Stimulated activated effector memory CD8-positive, alpha-beta T cell treated with anti-CD3 and anti-CD28 coated beads, Interleukin-12 subunit alpha, Interleukin-12 subunit beta, amount 100 ng/mL, for 72 hours (primary cell): ENCODE data around the gene ALDH3A2.
A peak's percentile ranks its signal among the peaks of the same experiment; 100 is the strongest.
"Not testable (repeated sequence)": the region's sequence is repeated elsewhere in the genome, so short reads cannot be mapped to it uniquely, and the experiment has no call there.

Experiments
- ATAC-seq: fragments of 150-1000 bp; cut with Tn5 transposase; 2 replicates; pipeline ENCODE4 v1.10.0; 2021
- DNase-seq, 2 donors: peaks; one replicate each; pipeline ENCODE4 v3.0.0; 2021 to 2022; ENCODE audit warnings: low spot score in 2 of 2
- H3K27ac Mint-ChIP-seq: one replicate; pipeline ENCODE4 v1.8.0; 2022; ENCODE audit warnings: mild to moderate bottlenecking, mixed read lengths
- H3K36me3 Mint-ChIP-seq: one replicate; pipeline ENCODE4 v1.8.0; 2022; ENCODE audit warnings: mild to moderate bottlenecking, mixed read lengths
- H3K4me1 Mint-ChIP-seq: one replicate; pipeline ENCODE4 v1.8.0; 2022; ENCODE audit warnings: mixed read lengths
- H3K4me3 Mint-ChIP-seq: one replicate; pipeline ENCODE4 v1.8.0; 2022; ENCODE audit warnings: mild to moderate bottlenecking, mixed read lengths
- H3K9me3 Mint-ChIP-seq: one replicate; pipeline ENCODE4 v1.8.0; 2022; ENCODE audit warnings: mixed read lengths

Gene ALDH3A2

DNA sequence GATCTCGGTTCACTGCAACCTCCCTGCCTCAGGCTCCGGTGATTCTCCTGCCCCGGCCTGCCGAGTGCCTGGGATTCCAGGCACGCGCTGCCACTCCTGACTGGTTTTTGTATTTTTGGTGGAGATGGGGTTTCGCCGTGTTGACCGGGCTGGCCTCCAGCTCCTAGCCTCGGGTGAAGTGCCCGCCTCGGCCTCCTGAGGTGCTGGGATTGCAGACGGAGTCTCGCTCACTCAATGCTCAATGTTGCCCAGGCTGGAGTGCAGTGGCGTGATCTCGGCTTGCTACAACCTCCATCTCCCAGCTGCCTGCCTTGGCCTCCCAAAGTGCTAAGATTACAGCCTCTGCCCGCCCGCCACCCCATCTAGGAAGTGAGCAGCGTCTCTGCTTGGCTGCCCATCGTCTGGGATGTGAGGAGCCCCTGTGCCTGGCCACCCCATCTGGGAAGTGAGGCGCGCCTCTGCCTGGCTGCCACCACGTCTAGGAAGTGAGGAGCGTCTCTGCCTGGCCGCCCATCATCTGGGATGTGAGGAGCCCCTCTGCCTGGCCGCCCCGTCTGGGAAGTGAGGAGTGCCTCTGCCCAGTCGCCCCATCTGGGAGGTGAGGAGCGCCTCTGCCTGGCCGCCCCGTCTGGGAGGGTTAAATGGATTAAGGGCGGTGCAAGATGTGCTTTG is 36.5 kb downstream of the ALDH3A2 start:
- not testable (repeated sequence) for H3K36me3 Mint-ChIP-seq, H3K4me3 Mint-ChIP-seq, ATAC-seq, H3K4me1 Mint-ChIP-seq, H3K9me3 Mint-ChIP-seq, DNase-seq, H3K27ac Mint-ChIP-seq

GRCh38 chr17:19686400-19687090 is 38.0 kb downstream of the ALDH3A2 start:
- ATAC-seq (no peak), DNase-seq (no peak)
- Mint-ChIP-seq H3K4me1 (no peaks in the 10 kb centered on the region), H3K27ac (no peak overlapping the region), H3K36me3 (no peaks in the 10 kb centered on the region), H3K4me3 (no peak overlapping the region), H3K9me3 (no peaks in the 10 kb centered on the region)

DNA sequence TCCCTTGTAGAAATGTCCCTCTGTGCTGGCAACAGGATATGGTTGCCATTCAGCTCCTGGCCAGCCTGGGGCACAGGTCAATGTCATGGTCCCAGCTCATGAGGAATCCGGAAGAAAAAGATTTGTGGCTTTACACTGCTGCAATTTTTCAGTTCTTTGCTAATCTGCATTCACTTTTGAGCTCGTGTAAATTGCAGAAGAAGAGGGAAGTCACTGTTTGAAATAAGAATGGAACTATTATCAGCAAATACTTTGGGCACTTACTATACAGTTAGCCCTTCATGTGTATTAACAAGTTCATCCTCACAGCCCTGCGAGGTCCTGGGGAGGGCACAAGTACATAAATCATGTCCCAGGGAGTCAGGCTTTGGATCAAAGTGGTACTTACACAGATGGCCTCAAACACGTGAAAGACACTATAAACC is 53.7 kb downstream of the ALDH3A2 start:
- Mint-ChIP-seq H3K36me3 (no peaks in the 10 kb centered on the region), H3K9me3 (no peaks in the 10 kb centered on the region), H3K27ac (no peak overlapping the region), H3K4me3 (no peak overlapping the region), H3K4me1 (no peaks in the 10 kb centered on the region)
- DNase-seq (no peak), ATAC-seq (no peak)

- no peak overlapping the region for H3K27ac Mint-ChIP-seq
- H3K4me1 Mint-ChIP-seq: no peaks in the 10 kb centered on the region
- no peaks in the 10 kb centered on the region for H3K9me3 Mint-ChIP-seq
- ATAC-seq: no peak
- no peaks in the 10 kb centered on the region for H3K36me3 Mint-ChIP-seq
- DNase-seq: no peak
- H3K4me3 Mint-ChIP-seq: no peak overlapping the region
Measured at GRCh38 chr17:19703106-19703827, 54.7 kb downstream of the ALDH3A2 start.

GRCh38 chr17:19703828-19704613 is 55.5 kb downstream of the ALDH3A2 start:
- DNase-seq (no peak), ATAC-seq (no peak)
- H3K4me3 Mint-ChIP-seq: no peak overlapping the region
- no peaks in the 10 kb centered on the region for H3K9me3 Mint-ChIP-seq
- H3K27ac Mint-ChIP-seq: no peak overlapping the region
- no peaks in the 10 kb centered on the region for H3K36me3 Mint-ChIP-seq
- H3K4me1 Mint-ChIP-seq: no peaks in the 10 kb centered on the region

DNA sequence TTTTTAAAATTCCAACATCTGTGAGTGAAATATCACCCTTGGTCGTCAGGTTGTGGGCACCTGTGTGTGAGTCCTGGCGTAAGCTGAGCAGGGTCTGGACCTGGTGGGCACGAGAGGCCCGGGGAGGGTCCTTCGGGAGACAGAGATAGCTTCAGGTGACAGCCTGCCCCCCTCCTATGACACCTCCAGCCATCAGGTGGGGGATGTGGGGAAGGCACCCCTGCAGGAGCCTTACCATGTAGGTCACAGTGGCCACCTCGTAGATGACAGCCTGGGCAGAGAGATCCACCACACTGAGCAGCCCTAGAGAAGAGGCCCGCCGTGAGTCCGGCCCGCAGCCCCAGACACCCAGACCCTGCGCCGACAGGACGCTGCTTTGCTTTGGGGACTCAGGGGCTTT is 56.6 kb downstream of the ALDH3A2 start:
- no peak overlapping the region for H3K27ac Mint-ChIP-seq
- no peak overlapping the region for H3K4me3 Mint-ChIP-seq
- H3K36me3 Mint-ChIP-seq: no peaks in the 10 kb centered on the region

GRCh38 chr17:19705771-19706770 is 57.5 kb downstream of the ALDH3A2 start:
- H3K27ac Mint-ChIP-seq: no peak overlapping the region
- no peaks in the 10 kb centered on the region for H3K36me3 Mint-ChIP-seq
- ATAC-seq (no peak), DNase-seq (no peak)
- no peaks in the 10 kb centered on the region for H3K9me3 Mint-ChIP-seq
- H3K4me1 Mint-ChIP-seq: no peaks in the 10 kb centered on the region
- no peak overlapping the region for H3K4me3 Mint-ChIP-seq

More for the DNA sequence above, 56.6 kb downstream of the ALDH3A2 start:
- ATAC-seq (no peak), DNase-seq (no peak)
- Mint-ChIP-seq H3K4me1 (no peaks in the 10 kb centered on the region), H3K9me3 (no peaks in the 10 kb centered on the region)

DNA sequence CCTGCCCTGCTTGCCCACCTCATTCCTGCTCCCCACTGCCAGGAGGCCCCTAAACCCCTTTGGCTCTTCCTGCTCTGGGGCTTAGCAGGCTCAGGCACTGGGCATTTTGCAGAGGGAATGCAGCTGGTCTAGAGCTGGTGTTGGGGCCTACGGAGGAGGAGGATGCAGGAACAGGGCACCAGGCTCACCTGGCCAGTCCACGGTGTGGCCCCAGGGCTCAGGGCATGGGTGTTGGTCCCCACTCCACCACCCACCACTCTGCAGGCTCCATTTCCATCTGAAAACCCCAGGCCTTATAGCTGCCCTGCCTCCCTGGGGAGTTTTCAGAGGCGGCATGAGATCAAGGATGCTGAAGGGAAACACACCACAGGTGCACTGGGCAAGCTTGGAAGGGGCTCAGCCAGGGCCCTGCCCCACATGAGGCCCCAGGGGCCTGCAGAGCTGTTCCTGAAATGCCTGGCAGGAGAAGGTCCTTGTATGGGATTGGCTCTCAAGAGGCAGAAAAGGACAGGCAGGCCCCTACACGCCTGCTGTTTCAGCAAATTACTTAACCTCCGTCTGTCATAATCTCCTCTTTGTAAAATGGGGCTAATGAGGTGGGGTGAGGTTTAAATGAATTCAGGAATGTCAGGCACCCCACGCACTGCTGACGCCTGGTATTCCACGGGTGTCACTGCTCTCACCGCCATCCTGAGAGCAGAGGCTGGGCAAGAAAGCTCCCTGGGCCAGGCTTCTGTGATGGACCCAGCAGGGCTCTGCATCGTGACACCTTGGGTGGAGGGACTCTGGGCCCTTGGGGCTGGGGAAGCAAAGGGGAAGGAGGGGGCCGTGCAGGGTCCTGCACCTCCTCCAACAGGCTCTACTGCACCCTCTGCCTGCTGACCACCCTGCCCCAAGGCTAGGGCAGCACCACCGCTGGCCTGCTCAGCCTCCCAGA is 58.5 kb downstream of the ALDH3A2 start:
- Mint-ChIP-seq H3K27ac (no peak overlapping the region), H3K4me1 (no peaks in the 10 kb centered on the region), H3K4me3 (no peak overlapping the region), H3K9me3 (no peaks in the 10 kb centered on the region), H3K36me3 (no peaks in the 10 kb centered on the region)
- DNase-seq (no peak), ATAC-seq (peak; percentile 11)

DNA sequence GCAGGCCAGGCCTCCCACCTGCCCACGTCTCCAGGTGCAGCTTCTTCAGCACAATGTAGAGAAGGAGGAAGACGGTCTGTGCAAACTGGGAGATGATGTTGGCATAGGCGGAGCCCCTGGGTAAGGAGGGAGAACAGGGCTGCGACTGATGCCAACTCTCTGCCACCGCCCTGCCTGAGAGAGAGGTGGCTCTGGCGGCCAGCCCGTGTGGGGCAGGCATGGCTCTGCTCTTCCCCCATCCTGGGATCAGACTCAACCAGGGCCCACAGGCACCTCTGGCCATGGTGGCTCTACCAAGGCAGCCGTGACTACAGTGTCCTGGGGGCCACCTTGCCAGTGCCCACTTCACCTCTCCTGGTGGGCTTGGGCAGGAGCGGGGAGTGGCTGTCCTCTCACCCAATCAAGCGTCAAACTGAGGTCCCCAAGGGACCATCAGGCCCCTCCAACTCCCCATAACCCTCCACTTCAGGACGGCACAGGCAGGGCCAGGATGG is 59.2 kb downstream of the ALDH3A2 start:
- H3K4me3 Mint-ChIP-seq: no peak overlapping the region
- peak; percentile 15 for ATAC-seq
- no peak for DNase-seq
- H3K9me3 Mint-ChIP-seq: no peaks in the 10 kb centered on the region
- no peaks in the 10 kb centered on the region for H3K36me3 Mint-ChIP-seq
- no peak overlapping the region for H3K27ac Mint-ChIP-seq
- no peaks in the 10 kb centered on the region for H3K4me1 Mint-ChIP-seq

DNA sequence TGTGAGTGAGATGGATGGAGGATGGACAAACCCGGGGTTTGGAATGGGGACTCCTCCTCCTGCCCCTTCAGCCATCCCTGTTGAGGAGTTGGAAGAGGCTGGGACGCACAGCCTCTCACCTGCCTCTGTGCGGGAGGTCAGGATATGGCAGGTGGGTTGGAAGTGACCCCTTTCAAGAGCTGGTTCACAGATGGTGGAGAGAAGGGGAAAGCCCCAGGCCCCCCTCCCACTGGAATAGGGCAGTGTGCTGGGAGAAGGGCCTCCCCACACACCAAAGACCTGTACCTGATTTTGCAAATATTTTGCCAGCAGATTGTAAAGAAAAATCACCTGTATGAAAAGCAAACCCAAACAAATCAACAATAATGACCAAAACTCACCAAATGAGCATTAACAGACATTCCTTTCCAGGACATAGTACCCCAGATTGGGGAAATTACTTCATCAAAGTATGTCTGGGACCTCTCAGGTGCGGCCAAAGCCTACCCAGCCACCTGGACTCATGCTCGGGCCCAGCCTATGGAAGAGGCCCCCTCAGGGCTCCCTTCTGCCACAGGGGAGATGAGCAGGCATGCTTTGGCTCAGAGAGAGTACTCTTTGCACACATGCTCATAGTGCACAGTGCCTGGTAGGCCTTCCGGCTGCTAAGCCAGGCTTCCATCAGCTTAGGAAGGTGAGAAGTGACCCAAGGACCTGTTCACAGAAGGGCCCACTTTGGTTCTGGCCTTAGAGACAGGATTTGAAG is 60.1 kb downstream of the ALDH3A2 start:
- no peaks in the 10 kb centered on the region for H3K9me3 Mint-ChIP-seq
- H3K4me1 Mint-ChIP-seq: no peaks in the 10 kb centered on the region
- DNase-seq (no peak), ATAC-seq (no peak)
- no peak overlapping the region for H3K4me3 Mint-ChIP-seq
- H3K36me3 Mint-ChIP-seq: no peaks in the 10 kb centered on the region
- H3K27ac Mint-ChIP-seq: no peak overlapping the region

DNA sequence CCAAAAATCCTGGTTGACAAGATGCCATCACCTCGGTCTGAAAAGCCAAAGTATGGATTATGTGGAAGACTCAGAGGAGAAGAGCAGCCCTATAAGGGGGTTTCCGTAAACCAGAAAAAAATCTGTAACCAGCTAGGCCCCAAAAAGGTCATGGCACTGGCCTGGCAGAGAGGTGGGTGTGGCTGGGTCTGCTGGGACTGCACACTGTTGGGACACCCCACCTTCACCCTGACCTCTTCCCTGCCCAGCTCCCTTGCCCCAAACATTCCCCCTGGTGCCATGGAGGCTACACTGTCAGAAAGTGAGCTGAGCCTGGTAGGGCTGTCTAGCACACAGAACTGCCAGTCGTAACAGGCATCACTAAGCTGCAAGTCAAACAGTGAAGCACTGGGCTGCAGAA is 61.3 kb downstream of the ALDH3A2 start:
- H3K27ac Mint-ChIP-seq: no peak overlapping the region
- ATAC-seq: no peak
- H3K9me3 Mint-ChIP-seq: no peaks in the 10 kb centered on the region
- H3K36me3 Mint-ChIP-seq: no peaks in the 10 kb centered on the region
- no peak for DNase-seq
- no peak overlapping the region for H3K4me3 Mint-ChIP-seq
- no peaks in the 10 kb centered on the region for H3K4me1 Mint-ChIP-seq

GRCh38 chr17:19712436-19713004 is 64.0 kb downstream of the ALDH3A2 start:
- H3K4me3 Mint-ChIP-seq: no peak overlapping the region
- H3K4me1 Mint-ChIP-seq: no peaks in the 10 kb centered on the region
- H3K27ac Mint-ChIP-seq: no peak overlapping the region
- DNase-seq (no peak), ATAC-seq (no peak)
- H3K36me3 Mint-ChIP-seq: no peaks in the 10 kb centered on the region
- no peaks in the 10 kb centered on the region for H3K9me3 Mint-ChIP-seq

- Mint-ChIP-seq H3K27ac (no peak overlapping the region), H3K4me1 (no peaks in the 10 kb centered on the region), H3K36me3 (no peaks in the 10 kb centered on the region), H3K4me3 (no peak overlapping the region), H3K9me3 (no peaks in the 10 kb centered on the region)
- DNase-seq (no peak), ATAC-seq (no peak)
Measured at GRCh38 chr17:19713462-19713861, 64.9 kb downstream of the ALDH3A2 start.
